ENCODE data around the gene VPS29.

The VPS29 gene

DNA sequence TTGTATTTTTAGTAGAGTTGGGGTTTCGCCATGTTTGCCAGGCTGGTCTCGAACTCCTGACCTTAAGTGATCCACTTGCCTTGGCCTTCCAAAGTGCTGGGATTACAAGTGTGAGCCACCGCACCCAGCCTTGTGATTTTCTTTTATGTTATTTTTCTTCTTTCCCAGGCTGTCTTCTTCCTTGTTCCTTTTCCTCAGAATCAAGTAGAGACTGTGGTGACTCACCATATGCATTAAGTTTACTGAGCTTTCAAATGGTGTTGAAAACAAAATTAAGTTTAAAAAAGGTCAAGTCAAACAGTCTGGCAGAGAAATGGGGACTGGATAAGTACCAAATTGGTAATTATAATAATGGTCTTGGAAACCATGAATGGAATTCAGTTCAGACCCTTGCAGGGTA lies 57.5 kb downstream of the VPS29 start:
- no peak for DNase-seq (ENCODE audit: low read depth)
